Stimulated activated CD4-positive, alpha-beta T cell treated with anti-CD3 and anti-CD28 coated beads, Interleukin-1b, Interleukin-23, amount 100 ng/mL, for 1 hour (primary cell): Measurements from ENCODE around the gene LMO1.

Experiments used
- DNase-seq, 2 donors: peaks; one replicate each; pipeline ENCODE4 v3.0.0-alpha.2; 2020; ENCODE audit warnings: low read depth in 2 of 2

The LMO1 gene

DNA sequence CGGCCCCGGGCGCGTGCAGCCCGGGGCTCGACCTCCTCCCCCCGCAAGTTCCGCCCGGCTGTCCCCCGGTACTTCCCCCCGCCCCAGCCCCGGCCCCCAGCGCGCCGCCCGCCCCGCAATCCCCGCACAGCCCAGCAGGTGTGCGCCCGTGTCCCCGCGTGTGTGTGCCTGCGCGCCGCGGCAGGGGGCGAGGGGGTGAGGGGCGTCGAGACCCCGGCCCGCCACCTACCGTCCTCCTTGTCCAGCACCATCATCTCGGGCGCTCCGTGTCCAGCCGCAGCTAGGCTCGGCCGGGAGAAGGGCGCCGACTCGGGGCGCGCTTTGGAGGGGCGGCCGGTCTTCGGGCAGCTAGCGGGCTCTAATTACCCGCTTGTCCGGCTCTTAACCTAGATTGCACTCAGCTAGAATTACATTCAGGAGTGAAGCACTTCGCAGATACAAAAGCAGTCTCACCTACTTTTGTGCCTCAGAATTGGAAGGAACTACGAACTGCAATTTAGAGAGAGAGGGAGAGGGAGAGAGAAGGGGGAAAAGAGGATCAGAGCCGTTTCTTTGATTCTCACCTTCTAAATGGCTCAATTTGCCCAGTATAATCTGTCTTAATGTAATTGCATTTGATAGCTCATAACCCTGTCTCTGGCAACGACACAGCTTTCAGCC, 439 bp downstream of the LMO1 start:
- no peak for DNase-seq

DNA sequence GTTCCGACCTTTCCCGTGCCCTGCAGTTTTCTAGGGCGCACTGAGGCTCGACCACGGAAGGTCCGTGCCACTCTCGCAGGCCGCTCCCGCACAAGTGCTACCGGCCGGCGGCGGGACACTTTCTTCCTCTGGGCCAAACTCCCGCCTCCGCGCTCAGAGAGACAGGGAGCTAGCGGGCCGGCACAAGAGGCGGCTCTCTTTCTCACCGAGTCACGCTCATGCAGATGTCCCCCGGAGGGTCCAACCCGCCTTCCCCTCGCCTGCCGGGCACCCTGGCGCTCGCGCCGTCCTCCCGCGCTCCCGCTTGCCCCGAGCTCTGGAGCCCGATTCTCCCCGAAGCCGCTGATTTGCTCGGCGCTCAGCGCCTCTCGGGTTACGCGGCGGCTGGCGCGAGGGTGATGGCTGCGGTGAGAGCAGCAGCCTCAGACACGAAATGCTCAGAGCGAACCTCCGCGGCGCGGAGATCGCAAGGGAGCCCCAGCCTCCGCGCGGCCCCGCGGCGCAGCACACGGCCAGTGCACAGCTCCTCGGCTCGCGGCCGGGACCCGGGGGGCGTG, 1.0 kb downstream of the LMO1 start:
- no peak for DNase-seq

DNA sequence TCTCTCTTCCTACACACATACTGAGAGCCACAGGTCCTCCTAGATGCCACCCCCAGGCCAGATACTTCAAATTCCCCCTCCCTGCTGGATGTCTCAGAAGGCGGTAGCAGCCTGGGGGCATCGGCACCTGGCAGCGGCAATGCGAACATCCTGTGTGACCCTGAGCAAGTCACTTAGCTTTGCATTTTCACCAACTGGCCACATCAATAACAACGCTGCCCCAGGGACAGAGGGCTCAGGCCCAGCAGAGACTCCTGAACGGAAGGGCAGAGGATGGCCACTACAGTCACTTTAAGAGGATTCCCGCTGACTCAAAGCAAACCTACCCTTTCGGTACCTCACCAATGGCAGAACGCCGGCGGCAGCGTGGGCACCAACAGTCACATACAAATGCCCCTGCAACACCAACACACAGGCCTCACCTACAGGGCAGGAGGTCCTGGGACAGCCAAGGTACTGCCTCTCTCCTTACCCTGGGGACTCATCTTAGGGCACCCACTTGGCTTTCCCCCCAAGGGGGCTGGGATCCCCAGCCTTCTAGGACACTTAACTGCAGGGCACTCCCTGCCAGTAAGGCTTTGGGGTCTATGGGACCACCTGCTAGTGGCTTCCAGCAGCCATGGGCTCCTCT, 1.6 kb downstream of the LMO1 start:
- no peak for DNase-seq

DNA sequence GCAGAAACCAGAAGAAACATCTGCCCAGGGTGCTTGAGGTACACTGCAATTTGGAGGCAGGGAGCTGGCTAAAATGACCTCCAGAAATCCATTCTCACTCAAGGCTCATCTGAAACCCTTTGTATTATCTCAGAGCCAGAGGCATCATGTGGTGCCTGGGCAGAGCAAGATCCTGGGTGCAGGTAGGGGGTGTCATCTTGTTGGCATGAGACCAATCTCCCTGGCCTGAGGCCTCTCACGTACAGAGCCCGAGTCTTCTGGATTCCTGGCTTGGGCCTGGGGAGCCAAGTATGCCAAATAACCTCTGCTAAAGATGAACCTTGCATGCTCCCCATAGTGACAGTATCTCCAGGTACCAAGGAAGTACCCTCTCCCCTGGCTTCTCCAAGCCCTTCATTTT, 2.4 kb downstream of the LMO1 start:
- no peak for DNase-seq

DNA sequence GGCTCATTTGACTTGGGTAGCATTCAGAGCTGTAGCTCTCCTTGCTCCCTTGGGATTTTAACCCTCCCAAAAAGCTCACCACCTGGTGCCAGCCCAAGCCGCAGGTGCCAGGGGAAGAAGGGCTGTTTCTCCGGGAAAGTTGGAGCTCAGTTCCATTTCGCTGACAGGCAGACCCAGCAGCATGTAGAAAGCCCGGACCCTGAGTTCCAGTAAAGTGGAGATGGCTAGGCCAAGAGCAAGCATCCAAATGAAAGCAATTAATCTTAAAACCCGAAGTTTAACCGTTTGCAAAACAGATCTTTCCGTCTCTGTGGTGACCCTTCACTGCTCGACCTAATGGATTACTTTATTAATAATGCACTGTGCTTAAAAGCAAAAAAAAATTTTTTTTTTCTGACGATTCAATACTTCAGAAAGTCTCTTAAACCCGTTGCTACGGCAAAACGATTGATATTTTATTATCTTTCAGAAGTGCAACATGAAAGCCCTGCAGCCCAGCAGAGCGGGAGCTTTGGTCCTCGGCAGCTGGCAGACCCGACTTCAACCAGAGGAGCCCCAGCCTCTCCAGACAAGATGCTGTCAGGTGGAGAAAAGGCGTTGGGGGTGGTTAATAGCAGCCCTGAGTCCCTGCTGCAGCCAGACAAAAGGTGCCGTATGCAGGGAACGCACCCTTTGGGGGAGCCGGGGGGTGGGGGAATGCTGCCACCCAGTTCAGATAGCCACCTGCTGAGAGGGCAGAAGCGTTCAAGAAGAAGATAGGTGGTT, 3.3 kb downstream of the LMO1 start:
- no peak for DNase-seq

DNA sequence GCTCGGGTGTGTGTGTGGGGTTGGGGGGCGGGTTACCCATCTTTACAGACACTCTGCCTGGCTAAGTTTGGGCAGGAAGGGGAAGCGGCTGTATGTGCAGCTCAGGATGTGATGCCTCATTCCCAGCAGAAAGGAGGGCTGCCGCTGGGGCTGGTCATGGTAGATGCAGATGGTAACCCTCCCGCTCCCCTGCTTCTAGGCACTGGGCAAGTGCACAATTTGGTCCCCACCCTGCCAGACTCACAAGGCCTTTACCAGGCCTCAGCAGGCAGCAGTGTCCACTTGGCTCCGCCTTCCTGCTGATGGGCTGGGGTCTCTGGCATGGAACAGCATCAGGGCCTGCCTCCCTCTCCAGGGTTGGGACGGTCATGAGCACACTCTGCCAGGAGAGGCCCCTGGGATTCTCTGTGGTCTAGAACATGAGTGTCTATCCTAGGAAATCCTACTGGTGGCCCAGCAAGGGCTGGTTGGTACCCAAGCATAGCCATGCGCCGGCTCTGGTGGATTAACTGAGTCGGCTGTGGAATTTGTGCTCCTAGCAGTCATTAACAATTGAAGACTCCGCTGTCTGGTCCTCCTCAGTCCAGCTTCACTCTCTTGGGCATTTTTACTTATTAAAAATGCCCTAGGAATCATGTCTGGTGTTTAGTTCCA, 4.2 kb downstream of the LMO1 start:
- no peak for DNase-seq

DNA sequence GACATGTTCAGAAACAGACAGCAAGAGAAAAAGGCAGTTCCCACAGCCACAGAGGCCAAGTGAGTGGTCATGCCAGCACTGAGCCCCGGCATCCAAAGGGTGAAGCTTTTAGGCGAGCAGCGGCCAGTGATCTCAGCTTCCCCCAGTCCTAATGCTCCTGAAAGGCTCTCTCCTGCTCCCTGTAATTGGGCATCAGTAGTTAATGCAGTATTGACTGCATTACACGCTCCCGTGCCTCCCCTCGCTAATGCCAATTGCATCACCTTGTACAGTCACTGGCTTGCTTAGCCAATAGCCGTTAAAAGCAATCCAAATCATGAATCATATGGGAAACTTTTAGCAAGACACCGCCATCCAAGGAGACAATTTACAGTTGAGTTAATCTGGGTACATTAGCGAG, 4.9 kb downstream of the LMO1 start:
- no peak for DNase-seq

DNA sequence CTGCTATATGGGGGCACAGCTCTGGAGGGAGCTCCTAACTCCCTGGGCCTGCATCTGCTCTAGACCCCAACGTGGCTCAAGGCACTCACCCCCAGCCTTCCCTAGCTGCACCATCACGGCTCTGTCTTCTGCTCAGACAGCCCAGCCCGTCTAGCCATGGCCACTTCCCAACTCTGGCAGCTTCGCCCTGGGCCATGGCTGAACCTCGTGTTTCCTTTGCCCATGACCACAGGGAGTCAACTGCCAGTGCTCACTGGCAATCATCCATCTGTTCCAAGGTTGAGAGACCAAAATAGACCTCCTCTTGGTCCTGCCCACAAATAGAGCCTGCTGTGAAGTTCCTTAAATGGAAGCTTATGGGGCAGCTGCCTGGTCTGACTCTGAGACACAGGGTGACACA, 5.4 kb downstream of the LMO1 start:
- DNase-seq = no peak

DNA sequence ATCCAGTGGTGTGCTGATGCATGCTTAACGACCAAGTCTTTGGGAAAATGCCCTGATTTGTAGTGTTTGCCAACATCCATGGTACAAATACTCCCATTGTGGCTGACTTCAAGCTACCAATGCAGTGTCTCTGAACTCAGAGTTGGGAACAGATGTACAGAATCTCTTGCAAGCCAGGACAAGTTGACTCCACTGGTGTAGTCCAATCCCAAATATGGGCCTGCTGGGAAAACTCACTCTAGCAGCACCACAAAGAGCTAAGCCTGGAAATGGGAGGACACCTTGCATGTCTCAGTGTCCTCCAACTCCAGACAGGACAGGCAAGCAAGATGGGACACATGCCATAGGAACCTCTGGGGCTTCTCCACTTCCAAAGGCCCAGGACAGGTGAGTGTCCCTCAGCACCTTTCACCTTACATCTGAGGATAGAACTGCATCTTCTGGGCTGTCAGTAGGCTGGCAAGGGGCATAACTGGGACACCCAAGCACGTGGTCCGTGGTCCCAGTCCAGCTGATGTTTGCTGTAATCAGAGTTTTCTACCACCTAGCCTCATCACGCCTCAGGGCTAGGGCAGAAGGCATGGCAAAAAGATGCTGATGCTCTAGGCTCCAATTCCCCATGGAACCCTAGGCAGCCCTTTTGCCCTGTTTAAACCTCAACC, 6.5 kb downstream of the LMO1 start:
- DNase-seq = no peak

DNA sequence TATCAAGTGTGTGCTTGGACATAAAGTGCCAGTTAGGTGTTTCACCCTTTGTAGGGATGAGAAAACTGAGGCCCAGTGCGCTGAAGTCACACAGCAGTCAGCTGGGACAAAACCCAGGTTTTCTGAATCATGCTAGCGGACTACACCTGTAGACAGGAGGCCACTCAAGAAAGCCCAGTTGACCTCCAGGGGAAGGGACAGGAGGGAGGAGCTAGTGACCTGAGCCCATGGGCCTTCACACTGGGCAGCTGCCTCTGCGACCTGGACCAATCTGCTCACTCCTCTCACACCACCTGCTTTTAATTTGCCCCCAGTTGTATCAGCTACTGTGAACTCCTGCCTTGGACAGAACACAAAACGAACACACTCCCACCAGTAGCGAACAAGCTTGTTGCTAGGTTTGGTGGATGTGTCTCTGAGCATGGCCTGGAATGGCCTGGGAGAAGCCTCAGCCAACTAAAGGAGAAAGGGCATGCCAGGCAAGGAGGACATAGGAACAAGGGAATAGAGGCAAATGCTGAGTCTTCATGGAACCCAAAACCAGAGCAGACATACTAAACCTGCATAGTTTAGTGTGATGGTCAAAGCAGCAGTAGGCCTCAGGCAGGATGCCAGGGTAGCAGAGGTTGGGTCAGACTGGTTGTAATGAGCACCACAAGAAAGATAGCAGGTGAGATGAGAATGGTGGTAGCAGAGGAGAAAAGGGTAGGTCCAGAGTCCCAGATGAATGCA, 7.2 kb downstream of the LMO1 start:
- DNase-seq = no peak

DNA sequence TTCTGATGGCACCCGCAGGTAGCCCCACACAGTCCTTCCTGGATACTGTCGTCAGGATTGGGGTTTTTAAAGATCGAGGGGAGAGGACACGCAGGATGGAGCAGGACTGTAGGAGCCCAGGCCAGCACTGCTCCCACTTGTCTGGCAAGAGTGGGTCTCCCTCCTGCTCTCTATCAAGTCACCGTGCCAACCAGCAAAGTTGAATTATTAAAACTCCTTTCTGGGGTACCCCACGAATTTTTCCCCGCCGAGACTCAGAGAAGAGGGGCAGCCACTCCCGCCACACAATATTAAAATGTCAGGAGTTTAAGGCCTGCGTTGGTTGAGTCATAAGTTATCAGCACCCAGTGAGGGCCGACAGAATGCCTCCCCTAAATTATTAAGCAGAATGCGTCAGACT, 10.1 kb downstream of the LMO1 start:
- no peak for DNase-seq

DNA sequence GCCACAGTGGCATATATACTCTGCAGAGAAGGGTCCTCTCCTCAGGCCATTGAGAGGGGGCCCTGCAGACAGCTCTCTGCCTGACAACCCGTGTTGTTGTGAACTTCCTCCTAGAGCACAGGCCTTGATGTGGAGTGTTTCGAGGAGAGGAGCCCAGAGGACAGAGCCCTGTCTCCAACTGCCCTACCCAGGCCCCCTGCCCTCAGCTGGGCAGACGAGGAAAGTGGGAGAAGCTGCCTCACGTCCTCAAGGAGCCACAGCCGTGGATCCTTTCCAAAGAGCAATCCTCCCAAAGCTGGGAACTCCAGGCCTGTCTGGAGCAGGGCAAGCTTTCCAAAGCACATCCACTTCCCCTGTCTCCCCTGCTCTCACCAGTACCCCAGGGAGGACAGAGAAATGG, 10.7 kb downstream of the LMO1 start:
- DNase-seq = no peak

DNA sequence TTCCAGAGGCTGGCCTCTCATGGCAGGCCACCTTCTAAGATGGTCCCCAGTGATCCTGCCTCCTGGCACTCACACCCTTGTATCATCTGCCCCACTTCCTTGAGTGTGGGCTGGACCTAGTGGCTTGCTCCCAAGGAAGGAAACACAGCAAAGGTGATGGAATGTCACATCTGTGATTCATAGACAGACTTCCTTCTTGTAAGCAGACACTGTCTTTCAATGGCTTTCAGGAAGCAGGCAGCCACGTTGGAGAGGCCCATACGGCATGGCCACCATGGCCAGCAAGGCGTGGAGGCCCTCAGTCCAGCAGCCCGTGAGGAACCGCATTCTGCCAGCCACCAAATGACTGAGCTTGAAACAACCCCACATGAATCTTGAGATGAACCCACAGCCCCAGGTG, 11.3 kb downstream of the LMO1 start:
- DNase-seq = no peak

DNA sequence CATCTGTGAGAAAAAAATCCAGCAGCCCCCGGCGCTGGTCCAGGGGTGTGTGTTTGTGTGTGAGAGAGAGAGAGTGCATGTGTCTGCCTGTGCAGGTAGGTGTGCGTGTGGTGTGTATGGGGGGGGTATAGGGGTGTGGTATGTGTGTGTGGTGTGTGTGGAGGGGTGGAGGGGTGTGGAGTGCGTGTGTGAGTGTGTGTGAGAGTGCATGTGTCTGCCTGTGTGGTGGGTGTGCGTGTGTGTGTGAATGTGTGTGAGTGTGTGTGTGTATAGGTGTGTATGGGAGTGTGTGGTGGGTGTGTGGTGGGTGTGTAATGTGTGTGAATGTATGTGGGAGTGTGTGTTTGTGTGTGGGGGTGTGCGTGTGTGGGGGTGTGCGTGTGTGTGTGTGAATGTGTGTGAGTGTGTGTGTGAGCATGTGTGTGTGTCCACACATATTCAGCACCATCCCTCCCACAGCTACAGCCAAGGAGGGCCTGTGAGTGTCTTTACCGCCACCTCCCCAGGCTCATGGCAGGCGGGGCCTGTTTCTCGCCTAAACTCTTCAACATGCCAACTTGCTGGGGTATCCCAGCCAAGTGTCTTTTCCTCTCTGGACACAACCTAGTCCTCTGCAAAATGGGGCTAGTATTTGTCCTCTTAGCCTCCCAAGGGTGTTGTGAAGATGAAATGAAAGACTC, 11.9 kb downstream of the LMO1 start:
- DNase-seq = no peak

DNA sequence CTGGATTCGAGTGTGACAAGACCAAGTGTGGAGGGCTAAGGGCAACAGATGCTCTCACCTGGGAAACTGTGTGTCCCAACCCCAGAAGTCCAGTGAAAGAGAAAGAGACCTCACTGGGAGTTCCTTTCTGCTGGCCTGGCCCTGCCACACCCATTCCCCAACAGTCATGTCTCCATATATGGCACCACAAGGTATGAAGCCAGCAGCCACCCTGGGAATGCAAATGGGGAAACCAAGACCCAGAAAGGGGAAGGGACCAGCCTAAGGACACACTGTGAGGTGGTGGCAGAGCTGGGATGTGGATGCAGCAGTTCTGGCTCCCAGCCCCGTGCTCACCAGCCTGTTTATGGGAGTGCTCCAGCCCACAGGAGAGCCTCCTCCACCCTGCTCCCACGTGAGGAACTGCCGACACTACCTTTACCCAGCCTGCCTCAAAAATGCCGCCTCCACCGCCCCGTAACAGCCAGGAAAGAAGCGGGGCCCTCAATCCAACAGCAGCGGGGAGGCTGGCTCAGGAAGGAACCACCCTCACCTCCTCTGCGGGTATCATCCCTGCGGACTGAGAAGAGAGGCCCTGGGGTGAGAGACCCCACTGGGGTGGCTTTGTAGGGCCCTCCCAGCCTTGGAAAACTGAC, 12.6 kb downstream of the LMO1 start:
- no peak for DNase-seq

DNA sequence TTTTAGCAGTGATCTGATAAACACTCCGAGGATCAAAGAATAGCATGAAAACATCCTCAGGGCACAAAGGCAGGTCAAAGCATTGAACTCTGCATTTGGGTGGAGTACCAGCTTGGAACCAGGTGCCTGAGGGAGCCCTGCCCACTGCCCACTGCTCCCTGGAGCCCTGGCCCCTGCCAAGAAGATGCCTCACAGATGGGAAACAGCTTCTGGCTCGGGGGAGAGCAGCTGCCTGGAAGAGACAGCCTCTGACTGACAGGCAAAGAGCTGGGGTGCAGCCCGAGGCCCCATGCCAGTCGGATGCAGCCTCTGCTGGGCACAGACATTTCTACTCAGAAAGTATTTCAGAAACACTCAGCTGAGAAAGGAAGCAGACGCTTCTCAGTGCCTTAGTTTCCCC, 13.2 kb downstream of the LMO1 start:
- DNase-seq = no peak

DNA sequence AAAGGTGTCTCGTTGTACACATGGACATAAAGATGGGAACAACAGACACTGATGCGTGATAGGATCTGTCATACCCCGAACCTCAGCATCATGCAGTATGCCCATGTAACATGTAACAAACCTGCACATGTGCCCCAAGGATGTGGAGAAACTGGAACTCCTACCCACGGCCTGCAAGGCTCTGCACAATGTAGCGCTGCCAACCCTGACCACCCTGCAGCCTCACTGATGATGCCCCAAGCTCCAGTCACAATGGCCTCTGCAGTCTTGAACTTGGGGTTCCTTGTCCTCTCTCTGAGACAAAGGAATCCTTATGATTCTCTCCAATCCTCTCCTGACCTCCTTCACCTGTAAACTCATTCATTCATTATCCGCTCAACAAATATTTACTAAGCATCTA, 14.2 kb downstream of the LMO1 start:
- no peak for DNase-seq

DNA sequence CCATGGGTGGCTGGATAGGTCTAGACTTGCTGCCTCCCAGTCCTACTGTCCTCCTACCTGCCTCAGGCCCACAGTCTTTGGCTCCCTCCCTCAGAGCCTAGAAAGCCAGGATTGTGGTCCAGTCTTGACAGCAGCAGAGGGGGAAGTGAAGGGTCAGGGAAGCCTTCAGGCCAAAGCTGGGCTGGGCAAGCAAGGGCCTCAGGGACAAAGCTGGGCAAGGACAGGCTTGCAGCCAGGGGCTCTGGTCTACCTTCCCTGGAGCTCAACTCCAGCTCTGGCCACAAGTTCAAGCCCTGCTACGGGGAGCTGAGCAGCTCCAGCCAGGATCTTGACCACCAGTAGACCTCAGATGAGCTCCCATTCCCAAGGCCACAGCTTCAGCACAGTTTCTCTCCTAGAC, 14.9 kb downstream of the LMO1 start:
- DNase-seq = no peak

DNA sequence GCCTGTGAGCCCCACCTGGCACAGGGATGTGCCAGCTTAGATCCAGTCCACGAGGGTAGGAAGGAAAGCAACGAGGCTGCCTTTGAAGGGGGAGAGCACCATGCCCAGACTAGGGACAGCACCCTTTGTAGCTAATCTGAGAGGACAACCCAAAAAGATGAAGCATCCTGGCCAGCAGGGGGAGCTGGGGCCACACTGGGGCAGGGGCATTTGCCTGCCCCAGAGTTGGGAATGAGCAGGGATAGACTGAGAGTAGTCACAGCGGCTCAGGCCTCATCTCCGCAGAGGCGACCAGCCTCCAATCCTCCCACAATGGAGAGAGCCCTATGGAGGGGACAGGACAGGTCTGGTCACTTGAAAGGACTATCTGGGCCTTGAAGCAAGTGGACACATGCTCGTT, 16.4 kb downstream of the LMO1 start:
- DNase-seq = no peak

DNA sequence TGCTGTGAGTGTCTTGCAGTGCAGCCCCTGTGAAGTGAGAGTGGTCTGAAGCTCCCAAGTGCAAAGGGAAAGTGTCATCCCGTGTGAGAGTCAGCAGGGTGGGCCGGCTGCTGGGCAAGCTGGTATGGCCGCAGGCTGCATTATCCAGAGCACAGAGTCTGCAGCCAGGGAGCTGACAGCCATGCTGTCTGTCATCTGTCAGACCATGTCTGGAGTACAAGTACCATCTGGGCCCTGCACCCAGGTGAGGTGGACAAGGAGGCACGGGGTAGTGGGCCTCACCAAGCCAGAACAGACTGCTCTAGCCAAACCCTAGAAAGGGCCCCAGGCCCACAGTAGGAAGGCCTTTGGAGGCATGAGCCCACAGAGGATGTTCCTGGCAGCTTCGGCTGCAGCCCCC, 20.2 kb downstream of the LMO1 start:
- DNase-seq = no peak
